H1 (cell line): Measurements from ENCODE around the gene GPR156. TPM values are rescaled to one million over a fixed set of nuclear protein-coding genes. Genes with fewer than 3 reads are reported as not detected.

Experiments
- CTCF ChIA-PET: fragments of 300-600 bp; sonication (Branson Sonifier 250); formaldehyde crosslinking; loops from one replicate; lab custom pipeline; 2021; ENCODE audit not compliant: partially characterized antibody; lab: Charles Lee
- POLR2A ChIA-PET: fragments of 300-600 bp; sonication (Branson Sonifier 250); formaldehyde crosslinking; loops from one replicate; lab custom pipeline; 2021; ENCODE audit warnings: inconsistent platforms; ENCODE audit not compliant: partially characterized antibody; lab: Charles Lee
- DNase-seq, 2 experiments: peaks; one replicate each; pipeline versions ENCODE4 v3.0.0 to v3.0.0-alpha.2; 2010 to 2022; ENCODE audit warnings: low spot score in 2 of 2, low read depth in 1 of 2, mixed read lengths in 1 of 2
- FAIRE-seq: peaks from 2 replicates; lab custom pipeline; 2011; peaks lifted over from hg19 to GRCh38; lab: Jason Lieb, UNC
- H2AFZ ChIP-seq: 2 replicates; pipeline ENCODE4 v1.8.1; 2012; ENCODE audit warnings: low read length, inconsistent platforms
- H2AK5ac ChIP-seq: 2 replicates; pipeline ENCODE4 v1.6.1; 2013; ENCODE audit warnings: low read depth, low read length
- H2BK120ac ChIP-seq: replicated peaks from 2 replicates; pipeline ENCODE3; 2013; ENCODE audit warnings: low read depth, low read length, inconsistent platforms
- H2BK12ac ChIP-seq: 2 replicates; pipeline ENCODE4 v1.6.1; 2013; ENCODE audit warnings: low read depth, low read length
- H2BK15ac ChIP-seq: 2 replicates; pipeline ENCODE4 v1.6.1; 2013; ENCODE audit warnings: low read length
- H2BK20ac ChIP-seq: 2 replicates; pipeline ENCODE4 v1.6.1; 2013; ENCODE audit warnings: low read length
- H2BK5ac ChIP-seq: 2 replicates; pipeline ENCODE4 v1.6.1; 2013; ENCODE audit warnings: low read depth, low read length
- H3K14ac ChIP-seq: 2 replicates; pipeline ENCODE4 v1.6.1; 2013; ENCODE audit warnings: inconsistent platforms; ENCODE audit not compliant: insufficient read length
- H3K18ac ChIP-seq: 2 replicates; pipeline ENCODE4 v1.6.1; 2013; ENCODE audit warnings: low read length; ENCODE audit errors: extremely low read depth
- H3K23ac ChIP-seq: 2 replicates; pipeline ENCODE4 v1.6.1; 2013; ENCODE audit warnings: inconsistent platforms; ENCODE audit not compliant: insufficient read length
- H3K23me2 ChIP-seq: 2 replicates; pipeline ENCODE4 v1.6.1; 2013; ENCODE audit warnings: low read depth, low read length
- H3K27ac ChIP-seq: 2 replicates; pipeline ENCODE4 v1.6.1; 2011; ENCODE audit warnings: low read depth, low read length, inconsistent platforms
- H3K27me3 ChIP-seq, 4 experiments: replicated peaks in 1 of 4; 1 replicate in 1 of 4; 2 replicates in 3 of 4; pipeline versions ENCODE4 v1.6.1 to v1.8.1; 2011 to 2013; ENCODE audit warnings: low read length in 3 of 4, mild to moderate bottlenecking in 3 of 4, inconsistent platforms in 2 of 4, mixed read lengths in 2 of 4, moderate library complexity in 1 of 4; ENCODE audit not compliant: control insufficient read depth in 3 of 4, insufficient read depth in 3 of 4; ENCODE audit errors: extremely low read depth in 1 of 4
- H3K36me3 ChIP-seq, 4 experiments: 2 replicates each; pipeline versions ENCODE4 v1.6.1 to v1.8.1; 2011 to 2013; ENCODE audit warnings: mild to moderate bottlenecking in 4 of 4, low read length in 3 of 4, moderate library complexity in 2 of 4, control low read depth in 1 of 4, inconsistent platforms in 1 of 4; ENCODE audit not compliant: insufficient read depth in 4 of 4, control insufficient read depth in 2 of 4
- H3K4ac ChIP-seq: replicated peaks from 2 replicates; pipeline ENCODE3; 2013; ENCODE audit warnings: low read length, low read depth, mixed read lengths, inconsistent platforms; ENCODE audit not compliant: insufficient read length
- H3K4me1 ChIP-seq, 4 experiments: replicated peaks in 1 of 4; 1 replicate in 1 of 4; 2 replicates in 3 of 4; pipeline versions ENCODE4 v1.6.1 to v1.8.1; 2011 to 2013; ENCODE audit warnings: low read length in 3 of 4, inconsistent platforms in 2 of 4, mixed read lengths in 1 of 4; ENCODE audit not compliant: insufficient read depth in 4 of 4, control insufficient read depth in 3 of 4
- H3K4me2 ChIP-seq, 2 experiments: 2 replicates each; pipeline versions ENCODE4 v1.6.1 to v1.8.1; 2011 to 2013; ENCODE audit warnings: low read depth in 2 of 2, low read length in 2 of 2, control low read depth in 1 of 2, inconsistent platforms in 1 of 2, mild to moderate bottlenecking in 1 of 2; ENCODE audit not compliant: insufficient read depth in 1 of 2
- H3K4me3 ChIP-seq, 4 experiments: fragments of 200-600, 300-600 bp in 1 of 4; sonication (generic), shearing (Covaris generic), sonication (Bioruptor Twin) in 1 of 4; 2 replicates each; pipeline versions ENCODE4 v1.5.1 to v1.8.1; 2011 to 2016; ENCODE audit warnings: low read length in 4 of 4, low read depth in 3 of 4, control low read depth in 2 of 4, inconsistent platforms in 2 of 4, mild to moderate bottlenecking in 2 of 4, mixed read lengths in 1 of 4, moderate library complexity in 1 of 4; ENCODE audit not compliant: insufficient read depth in 2 of 4; ENCODE audit errors: extremely low read depth in 1 of 4
- H3K56ac ChIP-seq: replicated peaks from 2 replicates; pipeline ENCODE3; 2013; ENCODE audit warnings: low read depth, mild to moderate bottlenecking, mixed read lengths, low read length, inconsistent platforms; ENCODE audit not compliant: insufficient read length
- H3K79me1 ChIP-seq: 2 replicates; pipeline ENCODE4 v1.6.1; 2013; ENCODE audit warnings: low read depth, low read length, control low read depth
- H3K79me2 ChIP-seq, 2 experiments: 2 replicates each; pipeline versions ENCODE4 v1.6.1 to v1.8.1; 2012 to 2013; ENCODE audit warnings: low read length in 2 of 2, mild to moderate bottlenecking in 2 of 2, inconsistent platforms in 1 of 2; ENCODE audit not compliant: insufficient read depth in 2 of 2, control insufficient read depth in 1 of 2
- H3K9ac ChIP-seq, 4 experiments: replicated peaks in 1 of 4; 1 replicate in 1 of 4; 2 replicates in 3 of 4; pipeline versions ENCODE4 v1.6.1 to v1.8.1; 2011 to 2013; ENCODE audit warnings: low read depth in 3 of 4, low read length in 3 of 4, control low read depth in 2 of 4, mild to moderate bottlenecking in 2 of 4, moderate library complexity in 2 of 4, inconsistent platforms in 1 of 4; ENCODE audit errors: extremely low read depth in 1 of 4
- H3K9me3 ChIP-seq, 2 experiments: 2 replicates each; pipeline versions ENCODE4 v1.6.1 to v1.8.1; 2012 to 2013; ENCODE audit warnings: mild to moderate bottlenecking in 2 of 2, moderate library complexity in 2 of 2, control low read depth in 1 of 2, inconsistent platforms in 1 of 2, low read depth in 1 of 2, low read length in 1 of 2, mixed read lengths in 1 of 2; ENCODE audit not compliant: insufficient read depth in 2 of 2
- H4K20me1 ChIP-seq, 2 experiments: replicated peaks in 1 of 2; 2 replicates each; pipeline versions ENCODE3 to v1.8.1; 2011 to 2013; ENCODE audit warnings: inconsistent platforms in 2 of 2, low read length in 2 of 2, mild to moderate bottlenecking in 1 of 2; ENCODE audit not compliant: insufficient read depth in 2 of 2, control insufficient read depth in 1 of 2
- H4K5ac ChIP-seq: 2 replicates; pipeline ENCODE4 v1.6.1; 2013; ENCODE audit warnings: low read length, low read depth, mixed read lengths, inconsistent platforms; ENCODE audit not compliant: insufficient read length
- H4K8ac ChIP-seq: 2 replicates; pipeline ENCODE4 v1.8.0; 2013; ENCODE audit warnings: mild to moderate bottlenecking, moderate library complexity, low read length, inconsistent platforms; ENCODE audit not compliant: insufficient read depth; ENCODE audit errors: extremely low read depth
- H4K91ac ChIP-seq: replicated peaks from 2 replicates; pipeline ENCODE3; 2013; ENCODE audit warnings: low read length, mixed read lengths, inconsistent platforms; ENCODE audit not compliant: insufficient read length
- BRCA1 ChIP-seq: IDR thresholded peaks from 2 replicates; pipeline ENCODE4 v1.6.1; 2012; ENCODE audit warnings: low read depth, low read length, improper control_type of control experiment
- FOSL1 ChIP-seq: IDR thresholded peaks from 2 replicates; pipeline ENCODE4 v1.6.1; 2011; ENCODE audit warnings: mild to moderate bottlenecking, low read depth, low read length, moderate library complexity; ENCODE audit not compliant: insufficient read depth
- MAFK ChIP-seq: IDR thresholded peaks from 2 replicates; pipeline ENCODE4 v1.6.1; 2012; ENCODE audit warnings: low read depth, mild to moderate bottlenecking, improper control_type of control experiment, low read length
- MAX ChIP-seq: IDR thresholded peaks from 2 replicates; pipeline ENCODE4 v1.6.1; 2012; ENCODE audit warnings: inconsistent platforms
- NANOG ChIP-seq: IDR thresholded peaks from 2 replicates; pipeline ENCODE4 v1.6.1; 2011; ENCODE audit warnings: low read length, low read depth, mild to moderate bottlenecking, inconsistent platforms; ENCODE audit not compliant: insufficient read depth, poor library complexity, severe bottlenecking
- POU5F1 ChIP-seq: IDR thresholded peaks from 2 replicates; pipeline ENCODE4 v1.6.1; 2011; ENCODE audit warnings: low read depth, mild to moderate bottlenecking, low read length, moderate library complexity
- SIN3A ChIP-seq, 2 experiments: IDR thresholded peaks in 1 of 2; conservative IDR thresholded peaks in 1 of 2; 2 replicates each; pipeline ENCODE4 v1.6.1; 2011 to 2012; ENCODE audit warnings: low read length in 2 of 2, improper control_type of control experiment in 1 of 2, low read depth in 1 of 2, mild to moderate bottlenecking in 1 of 2
- SIRT6 ChIP-seq: IDR thresholded peaks from one replicate; pipeline ENCODE4 v1.7.1; 2012; ENCODE audit warnings: low read length, inconsistent platforms
- WGBS, 2 experiments: shearing (Covaris generic) in 1 of 2; methylation state at CpG; one replicate each; pipeline versions ENCODE4 v1.1.6 to v1.1.7; 2013 to 2015; ENCODE audit warnings: low lambda C conversion rate in 2 of 2, mixed read lengths in 2 of 2, inconsistent platforms in 1 of 2, low coverage in 1 of 2, missing lambda C conversion rate in 1 of 2; ENCODE audit not compliant: insufficient replicate concordance in 2 of 2, insufficient coverage in 1 of 2, insufficient read length in 1 of 2; ENCODE audit errors: extremely low coverage in 1 of 2, missing lambda C conversion rate in 1 of 2; 5-methylcytosine and 5-hydroxymethylcytosine counted together
- polyA plus RNA-seq, 7 experiments: library from polyadenylated mRNA; depleted of rRNA in 3 of 7; stranded (reverse) in 5 of 7; unstranded in 2 of 7; fragments of >200 nt in 5 of 7; fragments of 200-250 nt in 2 of 7; gene quantifications; 1 replicate in 5 of 7; 2 replicates in 1 of 7; 4 replicates in 1 of 7; pipeline versions ENCODE4 v1.2.1 to v1.2.3, GENCODE V29; 2011 to 2013; ENCODE audit warnings: missing spikeins in 2 of 7, mixed read lengths in 2 of 7
- total RNA-seq: library from RNA; stranded (reverse); fragmentation: NEBNext Ultra II Directional; extraction: Animal tissue kit (Norgen Biotek cat#: 25700); gene quantifications from 2 replicates; pipeline ENCODE4 v1.2.1, GENCODE V29; 2021

The GPR156 gene
- total and polyA plus RNA-seq, 2 of the 8 experiments (the other 6 are each of a cell fraction or from before 2014, with no cell fraction given) = 1.6 to 1.8 TPM

GRCh38 chr3:120168611-120169010 lies 116.4 kb downstream of the GPR156 start:
- H3K9me3 ChIP-seq = no peaks in the 10 kb centered on the region
- WGBS, 2 experiments = 96% methylated on average over 3 of the region's 3 CpGs; no CpG with 5 or more reads in 1 of the 2 experiments
- H2AK5ac ChIP-seq = no peak overlapping the region
- no peak overlapping the region for H3K56ac ChIP-seq
- no peak overlapping the region for H2BK12ac ChIP-seq
- H2BK120ac ChIP-seq = no peak overlapping the region
- H2BK15ac ChIP-seq = no peak overlapping the region
- H4K5ac ChIP-seq = no peak overlapping the region
- no peak overlapping the region for H2AFZ ChIP-seq
- H3K18ac ChIP-seq = no peak overlapping the region
- H2BK20ac ChIP-seq = no peak overlapping the region
- no peaks in the 10 kb centered on the region for H3K4me1 ChIP-seq
- no peak overlapping the region for H2BK5ac ChIP-seq
- H3K14ac ChIP-seq = no peak overlapping the region
- no peak overlapping the region for H4K8ac ChIP-seq
- H3K9ac ChIP-seq = no peak overlapping the region
- H3K23ac ChIP-seq = no peak overlapping the region
- no peaks in the 10 kb centered on the region for H3K23me2 ChIP-seq
- no peaks in the 10 kb centered on the region for H3K79me2 ChIP-seq
- TF ChIP-seq POU5F1 (no peak), MAFK (no peak), MAX (no peak), FOSL1 (no peak), SIRT6 (no peak), SIN3A (conservative IDR thresholded peaks at IDR 0.05 in 1 of 2, IDR thresholded peaks at IDR 0.05 in 1 of 2; ENCODE audit: low read depth in 1 of 2, low read length in 2 of 2) (no peak), NANOG (no peak), BRCA1 (no peak)
- FAIRE-seq = no peak
- no peaks in the 10 kb centered on the region for H3K79me1 ChIP-seq
- H4K91ac ChIP-seq = no peak overlapping the region
- no peak for DNase-seq
- CTCF ChIA-PET = interaction anchor here (0.6 to 1.6 kb wide), 4 partner anchors 9 to 336 kb away, joined by 3 to 4 read pairs (median 4); no protein-coding TSS in a partner anchor
- POLR2A ChIA-PET = interaction anchor here (0.8 to 1.4 kb wide), 2 partner anchors 9 kb away, joined by 3 to 6 read pairs; no protein-coding TSS in a partner anchor
- no peak overlapping the region for H3K4ac ChIP-seq
- H4K20me1 ChIP-seq = no peaks in the 10 kb centered on the region
- no peak overlapping the region for H3K4me3 ChIP-seq
- no peaks in the 10 kb centered on the region for H3K27me3 ChIP-seq
- no peaks in the 10 kb centered on the region for H3K36me3 ChIP-seq
- no peak overlapping the region for H3K27ac ChIP-seq
- no peak overlapping the region for H3K4me2 ChIP-seq
